ENCODE data around the gene TUBA4B.

TUBA4B gene

GRCh38 chr2:219252900-219253752 is at the start of gene TUBA4B:
Gene TUBA4B (plus strand): TSS chr2:219253243. CDS start chr2:219253408, 165 bp downstream.
- peak; percentile 16 for DNase-seq

- DNase-seq, result no peak
These were observed 48.4 kb upstream of the TUBA4B start for GRCh38 chr2:219204425-219205164.

- DNase-seq, result no peak
These were observed 47.9 kb upstream of the TUBA4B start for GRCh38 chr2:219205165-219205538.

- DNase-seq, result no peak
These were observed 47.1 kb upstream of the TUBA4B start for GRCh38 chr2:219205981-219206327.

- DNase-seq, result peak; percentile 92
These were observed 46.5 kb upstream of the TUBA4B start, which contains the start of gene ZFAND2B for GRCh38 chr2:219206328-219207133. Gene ZFAND2B (plus strand): TSS chr2:219206782. CDS start chr2:219206988, 206 bp downstream.

GRCh38 chr2:219207134-219207883 is 45.7 kb upstream of the TUBA4B start:
- DNase-seq, result no peak

- no peak for DNase-seq
These were observed 44.9 kb upstream of the TUBA4B start for GRCh38 chr2:219207884-219208740.

GRCh38 chr2:219209236-219210195 is 43.5 kb upstream of the TUBA4B start:
- no peak for DNase-seq

GRCh38 chr2:219210196-219210885 is 42.7 kb upstream of the TUBA4B start:
- no peak for DNase-seq

GRCh38 chr2:219210886-219211362 is 42.1 kb upstream of the TUBA4B start:
- no peak for DNase-seq

- no peak for DNase-seq
These were observed 40.0 kb upstream of the TUBA4B start for GRCh38 chr2:219213026-219213415.

- no peak for DNase-seq
These were observed 39.5 kb upstream of the TUBA4B start for GRCh38 chr2:219213486-219214071.

- no peak for DNase-seq
These were observed 38.9 kb upstream of the TUBA4B start for GRCh38 chr2:219214141-219214540.

- DNase-seq, result no peak
These were observed 38.3 kb upstream of the TUBA4B start for GRCh38 chr2:219214786-219215185.

GRCh38 chr2:219215871-219216534 is 37.0 kb upstream of the TUBA4B start:
- DNase-seq, result no peak

- no peak for DNase-seq
These were observed 36.5 kb upstream of the TUBA4B start for GRCh38 chr2:219216535-219216915.

GRCh38 chr2:219218217-219218731 is 34.8 kb upstream of the TUBA4B start:
- DNase-seq, result peak; percentile 75
